OCI-LY3 (cell line): Measurements from ENCODE around the gene CYFIP2.

Experiments
- EZH2phosphoT487 ChIP-seq: fragments of 200-600 bp; shearing (Covaris generic); IDR thresholded peaks from 2 replicates; pipeline ENCODE4 v1.6.1; 2018; ENCODE audit warnings: antibody characterized with exemption, mixed run types, low read depth
- TF ChIP-seq, protein P1 (sequence below): fragments of 200-600, 300-600 bp; sonication (generic); IDR thresholded peaks from 2 replicates; pipeline ENCODE4 v1.5.1; 2014; ENCODE audit warnings: antibody characterized with exemption, low read length, low read depth

DNA sequence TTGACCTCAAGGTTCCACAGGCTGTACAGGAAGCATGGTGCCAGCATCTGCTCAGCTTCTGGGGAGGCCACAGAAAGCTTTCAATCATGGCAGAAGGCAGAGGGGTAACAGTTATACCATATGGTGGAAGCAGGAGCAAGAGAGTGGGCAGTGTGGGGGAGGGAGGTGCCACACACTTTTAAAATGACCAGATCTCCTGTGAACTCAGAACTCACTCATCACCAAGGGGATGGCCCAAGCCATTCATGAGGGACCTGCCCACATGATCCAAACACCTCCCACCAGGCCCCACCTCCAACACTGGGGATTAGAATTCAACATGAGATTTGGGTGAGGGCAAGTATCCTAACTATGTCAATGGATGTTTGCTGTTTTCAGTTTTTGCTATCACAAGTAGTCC, 16.2 kb downstream of the CYFIP2 start:
- no peak for TF ChIP-seq EZH2phosphoT487
- TF ChIP-seq, protein P1, sequence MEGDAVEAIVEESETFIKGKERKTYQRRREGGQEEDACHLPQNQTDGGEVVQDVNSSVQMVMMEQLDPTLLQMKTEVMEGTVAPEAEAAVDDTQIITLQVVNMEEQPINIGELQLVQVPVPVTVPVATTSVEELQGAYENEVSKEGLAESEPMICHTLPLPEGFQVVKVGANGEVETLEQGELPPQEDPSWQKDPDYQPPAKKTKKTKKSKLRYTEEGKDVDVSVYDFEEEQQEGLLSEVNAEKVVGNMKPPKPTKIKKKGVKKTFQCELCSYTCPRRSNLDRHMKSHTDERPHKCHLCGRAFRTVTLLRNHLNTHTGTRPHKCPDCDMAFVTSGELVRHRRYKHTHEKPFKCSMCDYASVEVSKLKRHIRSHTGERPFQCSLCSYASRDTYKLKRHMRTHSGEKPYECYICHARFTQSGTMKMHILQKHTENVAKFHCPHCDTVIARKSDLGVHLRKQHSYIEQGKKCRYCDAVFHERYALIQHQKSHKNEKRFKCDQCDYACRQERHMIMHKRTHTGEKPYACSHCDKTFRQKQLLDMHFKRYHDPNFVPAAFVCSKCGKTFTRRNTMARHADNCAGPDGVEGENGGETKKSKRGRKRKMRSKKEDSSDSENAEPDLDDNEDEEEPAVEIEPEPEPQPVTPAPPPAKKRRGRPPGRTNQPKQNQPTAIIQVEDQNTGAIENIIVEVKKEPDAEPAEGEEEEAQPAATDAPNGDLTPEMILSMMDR: no peak
